K562 (cell line): ENCODE measurements around the gene BRD3. TPM values are rescaled to one million over a fixed set of nuclear protein-coding genes. Genes with fewer than 3 reads are reported as not detected.

Experiments
- ATF2 ChIP-seq: sonication (generic); formaldehyde crosslinking; IDR thresholded peaks from 2 replicates; pipeline ENCODE4 v1.8.1; 2022; ENCODE audit warnings: missing genetic modification reagents
- BACH1 ChIP-seq: fragments of 200-800 bp; sonication (Bioruptor generic); IDR thresholded peaks from 2 replicates; pipeline ENCODE4 v1.6.1; 2016; ENCODE audit warnings: missing genetic modification characterization, missing compliant biosample characterization
- CHCHD3 ChIP-seq: fragments of 250-450 bp; sonication (Bioruptor Pico); IDR thresholded peaks from 2 replicates; pipeline ENCODE4 v2.1.2; 2022; ENCODE audit warnings: mild to moderate bottlenecking
- CSDE1 ChIP-seq, 2 experiments: fragments of 450-650 bp; IDR thresholded peaks; 2 replicates each; pipeline ENCODE4 v1.6.1; 2016; ENCODE audit warnings: mild to moderate bottlenecking in 1 of 2
- CXXC5 ChIP-seq: fragments of 250-450 bp; sonication (Bioruptor Pico); IDR thresholded peaks from 2 replicates; pipeline ENCODE4 v1.8.0; 2022; ENCODE audit warnings: inconsistent platforms, mild to moderate bottlenecking, moderate library complexity
- HDAC8 ChIP-seq: fragments of 450-650 bp; IDR thresholded peaks from 2 replicates; pipeline ENCODE4 v1.6.1; 2016; ENCODE audit warnings: mild to moderate bottlenecking, missing genetic modification characterization, moderate library complexity, missing compliant biosample characterization
- IRF2 ChIP-seq: sonication (generic); formaldehyde crosslinking; IDR thresholded peaks from 2 replicates; pipeline ENCODE4 v1.8.1; 2022; ENCODE audit warnings: mild to moderate bottlenecking, missing genetic modification reagents
- LCOR ChIP-seq: sonication (generic); formaldehyde crosslinking; IDR thresholded peaks from 2 replicates; pipeline ENCODE4 v1.8.0; 2022; ENCODE audit warnings: mild to moderate bottlenecking, missing genetic modification reagents
- MTA1 ChIP-seq: fragments of 450-650 bp; IDR thresholded peaks from 2 replicates; pipeline ENCODE4 v1.6.1; 2017; ENCODE audit warnings: borderline replicate concordance
- MTA2 ChIP-seq: fragments of 450-650 bp; IDR thresholded peaks from 2 replicates; pipeline ENCODE4 v1.6.1; 2016; ENCODE audit warnings: low read depth
- NRF1 ChIP-seq, 2 experiments: fragments of 450-650 bp; IDR thresholded peaks in 1 of 2; conservative IDR thresholded peaks in 1 of 2; 2 replicates each; pipeline ENCODE4 v1.6.1; 2014; ENCODE audit warnings: mild to moderate bottlenecking in 2 of 2
- PHB ChIP-seq: fragments of 250-450 bp; sonication (Bioruptor Pico); IDR thresholded peaks from 2 replicates; pipeline ENCODE4 v1.5.0; 2021
- POLR3A ChIP-seq: IDR thresholded peaks from 2 replicates; pipeline ENCODE4 v1.6.1; 2011; ENCODE audit warnings: borderline replicate concordance, mild to moderate bottlenecking, moderate library complexity; ENCODE audit not compliant: insufficient read length, insufficient read depth; ENCODE audit errors: extremely low read depth
- PTBP1 ChIP-seq: fragments of 200-400 bp; formaldehyde crosslinking; IDR thresholded peaks from 2 replicates; pipeline ENCODE4 v1.6.1; 2017; ENCODE audit warnings: low read depth, low read length
- REST ChIP-seq, 2 experiments: fragments of 450-650 bp; formaldehyde crosslinking in 1 of 2; IDR thresholded peaks; 2 replicates each; pipeline versions ENCODE4 v1.4.0 to v1.6.1; 2014 to 2020; ENCODE audit warnings: mild to moderate bottlenecking in 2 of 2, borderline replicate concordance in 1 of 2, low read depth in 1 of 2
- SREBF1 ChIP-seq: fragments of 150-350 bp; IDR thresholded peaks from 2 replicates; pipeline ENCODE4 v1.6.1; 2014; ENCODE audit warnings: antibody characterized with exemption, low read depth, low read length, borderline replicate concordance
- TEAD1 ChIP-seq, 2 experiments: fragments of 450-650 bp in 1 of 2; sonication (generic) in 1 of 2; formaldehyde crosslinking; IDR thresholded peaks; 2 replicates each; pipeline versions ENCODE4 v1.4.0 to v1.8.0; 2020 to 2022; ENCODE audit warnings: mild to moderate bottlenecking in 2 of 2, missing genetic modification reagents in 1 of 2
- ZC3H8 ChIP-seq: fragments of 450-650 bp; IDR thresholded peaks from 2 replicates; pipeline ENCODE4 v1.6.1; 2017
- ZNF695 ChIP-seq: fragments of 450-650 bp; formaldehyde crosslinking; IDR thresholded peaks from 2 replicates; pipeline ENCODE4 v1.4.0; 2020; ENCODE audit warnings: mild to moderate bottlenecking, moderate library complexity
- ZSCAN29 ChIP-seq: fragments of 450-650 bp; IDR thresholded peaks from 2 replicates; pipeline ENCODE4 v1.6.1; 2017
- polyA plus RNA-seq, 8 experiments: library from polyadenylated mRNA; depleted of rRNA in 4 of 8; stranded (reverse) in 5 of 8; unstranded in 3 of 8; fragments of >200 nt; fragmentation: Nextera tagmentation in 2 of 8; fragmentation: Illumina TruSeq in 1 of 8; extraction: Ambion mirVana in 2 of 8; extraction: Trizol in 1 of 8; gene quantifications; 2 replicates each; pipeline versions ENCODE4 v1.2.1 to v1.2.3, GENCODE V29; 2011 to 2014; ENCODE audit warnings: inconsistent platforms in 1 of 8, missing spikeins in 1 of 8
- total RNA-seq, 7 experiments: library from RNA; depleted of rRNA in 6 of 7; stranded (reverse); fragments of >200 nt in 6 of 7; fragmentation: Illumina TruSeq in 2 of 7; extraction: Trizol in 2 of 7; gene quantifications; 2 replicates each; pipeline versions ENCODE4 v1.2.1 to v1.2.3, GENCODE V29; 2011 to 2021; ENCODE audit warnings: low replicate concordance in 1 of 7

The BRD3 gene
- total and polyA plus RNA-seq, 9 of the 15 experiments (the other 6 are each of a cell fraction or from before 2014, with no cell fraction given): 0.82 to 37.1 (median 4.2) TPM

GRCh38 chr9:133992780-133993634 lies 74.8 kb downstream of the BRD3 start (continued):
- no peak for TF ChIP-seq POLR3A
- no peak for TF ChIP-seq MTA2
- TF ChIP-seq IRF2 (CRISPR knock-in tag): no peak
- TF ChIP-seq ZSCAN29: no peak
- no peak for TF ChIP-seq ZC3H8
- TF ChIP-seq SREBF1: no peak
- TF ChIP-seq ATF2 (CRISPR knock-in tag): no peak
- no peak for TF ChIP-seq MTA1
- TF ChIP-seq CXXC5 (CRISPR knock-in tag): peak; percentile 21; the same call in 1 of the 2 replicates
- no peak for TF ChIP-seq PTBP1
- peak; percentile 72 to 73 for TF ChIP-seq NRF1 (conservative IDR thresholded peaks at IDR 0.05 in 1 of 2, IDR thresholded peaks at IDR 0.05 in 1 of 2)
- TF ChIP-seq TEAD1 (CRISPR knock-in tag; IDR thresholded peaks at IDR 0.05): no peak
- no peak for TF ChIP-seq ZNF695 (CRISPR knock-in tag)
- no peak for TF ChIP-seq PHB
- no peak for TF ChIP-seq BACH1 (tag)
- no peak for TF ChIP-seq LCOR (CRISPR knock-in tag)
- peak; percentile 37 for TF ChIP-seq REST (IDR thresholded peaks at IDR 0.05; ENCODE audit: borderline replicate concordance)
- TF ChIP-seq REST (CRISPR knock-in tag; IDR thresholded peaks at IDR 0.05; ENCODE audit: low read depth): 0 out of 2 replicates have a peak, but pooled peaks have one; percentile 21
- TF ChIP-seq CSDE1 (IDR thresholded peaks at IDR 0.05): no peak
- no peak for TF ChIP-seq CHCHD3
- no peak for TF ChIP-seq HDAC8 (tag)
